Cardiac muscle cell (in vitro differentiated cells and primary cell): Measurements from ENCODE around the gene AKR1C1. TPM values are rescaled to one million over a fixed set of nuclear protein-coding genes. Genes with fewer than 3 reads are reported as not detected.
"Not testable (repeated sequence)": the region's sequence is repeated elsewhere in the genome, so short reads cannot be mapped to it uniquely, and the experiment has no call there.

Source experiments
- DNase-seq, 2 donors: peaks; one replicate each; pipeline versions ENCODE4 v3.0.0 to v3.0.0-alpha.2; 2010 to 2017; ENCODE audit warnings: low read depth in 1 of 2, low spot score in 1 of 2
- H3K27ac ChIP-seq: fragments of 200-600 bp; sonication (generic); 2 replicates; pipeline ENCODE4 v1.5.1; 2016
- H3K27me3 ChIP-seq: fragments of 200-600 bp; sonication (generic); 2 replicates; pipeline ENCODE4 v1.6.0; 2016; ENCODE audit warnings: control low read depth
- H3K36me3 ChIP-seq: fragments of 200-600 bp; sonication (generic); 2 replicates; pipeline ENCODE4 v1.5.1; 2016; ENCODE audit warnings: control low read depth
- H3K4me1 ChIP-seq: fragments of 200-600 bp; sonication (generic); 2 replicates; pipeline ENCODE4 v1.8.1; 2017; ENCODE audit warnings: low read depth, mild to moderate bottlenecking, mixed run types
- H3K4me3 ChIP-seq: fragments of 200-600 bp; sonication (generic); 2 replicates; pipeline ENCODE4 v1.5.1; 2016; ENCODE audit warnings: mild to moderate bottlenecking
- H3K9me3 ChIP-seq: fragments of 200-600 bp; sonication (generic); 2 replicates; pipeline ENCODE4 v1.5.1; 2017; ENCODE audit warnings: low read depth, mild to moderate bottlenecking, control low read depth
- CTCF ChIP-seq: IDR thresholded peaks from 2 replicates; pipeline ENCODE4 v1.5.1; 2012; ENCODE audit warnings: low read depth, mild to moderate bottlenecking, low read length
- polyA plus RNA-seq: library from polyadenylated mRNA; unstranded; fragments of >200 nt; fragmentation: Nextera tagmentation; extraction: Ambion mirVana; gene quantifications from 2 replicates; pipeline ENCODE4 v1.2.1, GENCODE V29; 2016
- total RNA-seq: library from RNA; depleted of rRNA; stranded (reverse); fragments of >200 nt; gene quantifications from 2 replicates; pipeline ENCODE4 v1.2.3, GENCODE V29; 2016

The AKR1C1 gene
- total and polyA plus RNA-seq, 2 experiments from 2014 or later, result 16.2 to 22.5 TPM

- no peak for DNase-seq
- no peak overlapping the region for H3K27ac ChIP-seq
- H3K4me1 ChIP-seq, result no peaks in the 10 kb centered on the region
- TF ChIP-seq CTCF, result no peak
- H3K36me3 ChIP-seq, result no peaks in the 10 kb centered on the region
- no peaks in the 10 kb centered on the region for H3K27me3 ChIP-seq
- no peaks in the 10 kb centered on the region for H3K9me3 ChIP-seq
- H3K4me3 ChIP-seq, result no peak overlapping the region
Measured at GRCh38 chr10:4990217-4990616, 27.0 kb downstream of the AKR1C1 start.

DNA sequence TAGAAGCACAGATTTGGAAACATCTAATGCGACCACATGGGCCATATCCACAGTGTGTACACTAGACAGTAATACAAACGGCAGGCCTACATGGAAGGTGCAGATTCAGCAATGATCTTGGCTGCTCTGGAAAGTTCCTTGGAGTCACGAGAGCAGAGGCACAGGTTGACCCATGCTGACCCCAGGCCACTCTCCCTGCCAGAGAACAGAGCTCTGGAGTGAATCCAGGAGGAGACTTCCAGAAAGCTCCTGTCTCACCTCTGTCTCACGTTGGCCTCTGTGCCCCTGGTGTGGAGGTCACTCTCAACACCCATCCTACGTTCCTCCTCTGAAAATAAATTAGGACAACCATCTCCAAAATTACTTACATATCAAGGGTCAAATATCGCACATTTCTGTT lies 28.2 kb downstream of the AKR1C1 start:
- not testable (repeated sequence) for H3K36me3 ChIP-seq, DNase-seq, H3K4me3 ChIP-seq, H3K4me1 ChIP-seq, H3K9me3 ChIP-seq, H3K27me3 ChIP-seq, H3K27ac ChIP-seq

- DNase-seq, H3K4me3 ChIP-seq, H3K27ac ChIP-seq, H3K27me3 ChIP-seq, H3K36me3 ChIP-seq, H3K4me1 ChIP-seq, H3K9me3 ChIP-seq: not testable (repeated sequence)
Measured at GRCh38 chr10:4992564-4992963, 29.3 kb downstream of the AKR1C1 start.

- DNase-seq, H3K9me3 ChIP-seq, H3K36me3 ChIP-seq, H3K4me1 ChIP-seq, H3K27me3 ChIP-seq, H3K27ac ChIP-seq, H3K4me3 ChIP-seq: not testable (repeated sequence)
Measured at GRCh38 chr10:4994260-4994659, 31.0 kb downstream of the AKR1C1 start.

DNA sequence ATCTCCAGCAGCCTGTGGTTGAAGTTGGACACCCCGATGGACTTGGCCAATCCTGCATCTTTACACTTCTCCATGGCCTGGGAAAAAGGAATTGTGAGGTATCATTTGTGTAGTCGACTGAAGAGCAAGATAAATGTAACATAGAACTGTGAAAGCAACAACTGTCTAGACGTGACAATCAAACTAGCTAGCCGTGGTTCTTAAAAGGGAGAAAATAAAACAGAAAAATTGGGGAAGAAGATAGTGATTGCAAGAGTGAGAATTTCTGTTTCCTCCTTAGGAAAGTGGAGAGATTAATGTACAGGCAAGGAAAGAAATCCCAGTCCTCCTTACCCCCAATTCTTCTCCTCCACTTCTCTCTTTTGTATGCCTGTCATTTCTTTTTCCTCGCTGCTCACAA lies 35.5 kb downstream of the AKR1C1 start:
- no peak for TF ChIP-seq CTCF
- no peaks in the 10 kb centered on the region for H3K9me3 ChIP-seq
- H3K36me3 ChIP-seq, result no peaks in the 10 kb centered on the region
- DNase-seq, result no peak
- H3K4me3 ChIP-seq, result no peak overlapping the region
- H3K27ac ChIP-seq, result no peak overlapping the region
- no peaks in the 10 kb centered on the region for H3K27me3 ChIP-seq
- H3K4me1 ChIP-seq, result no peaks in the 10 kb centered on the region

DNA sequence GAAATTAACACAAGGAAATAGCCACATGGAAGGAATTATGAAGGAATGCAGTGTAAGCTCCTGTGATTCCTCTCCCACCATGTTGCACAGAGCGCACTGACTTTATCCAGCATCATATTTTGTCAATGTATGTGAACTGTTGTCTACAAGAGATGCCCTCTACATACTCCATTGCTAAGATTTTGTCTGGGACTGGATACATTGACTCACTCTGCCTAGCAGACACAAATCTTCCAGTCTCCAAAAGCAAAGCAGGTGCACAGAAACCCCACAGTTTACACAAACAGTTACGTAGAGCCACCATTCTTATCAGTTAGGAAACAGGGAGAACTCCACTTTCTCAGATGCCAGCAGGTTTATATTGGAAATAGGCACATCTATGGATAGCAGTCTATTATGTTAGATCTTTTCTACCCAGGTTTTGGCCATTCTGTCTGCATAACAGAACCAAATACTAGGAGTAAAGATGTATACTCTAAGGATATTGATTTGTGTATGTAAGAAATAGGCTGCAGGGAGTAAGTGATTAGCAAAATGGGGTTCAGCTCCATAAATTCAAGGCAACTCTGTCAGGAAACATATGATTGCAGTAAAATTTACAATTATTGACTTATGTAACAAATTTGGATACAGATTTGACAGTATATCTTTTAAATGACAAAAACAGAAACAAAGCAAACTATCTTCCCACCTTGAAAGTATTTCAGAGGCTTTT lies 39.0 kb downstream of the AKR1C1 start:
- H3K4me1 ChIP-seq, result no peaks in the 10 kb centered on the region
- H3K27me3 ChIP-seq, result no peaks in the 10 kb centered on the region
- TF ChIP-seq CTCF, result no peak
- H3K9me3 ChIP-seq, result no peaks in the 10 kb centered on the region
- H3K36me3 ChIP-seq, result no peaks in the 10 kb centered on the region
- no peak for DNase-seq
- no peak overlapping the region for H3K4me3 ChIP-seq
- no peak overlapping the region for H3K27ac ChIP-seq

- not testable (repeated sequence) for H3K27me3 ChIP-seq, H3K9me3 ChIP-seq, H3K36me3 ChIP-seq, H3K27ac ChIP-seq, H3K4me1 ChIP-seq
- H3K4me3 ChIP-seq, result peak within 1 kb of the TSS; percentile 6
- DNase-seq, result peak in 1 of 2 donors; percentile 36
Measured at GRCh38 chr10:5003127-5004029, 40.2 kb downstream of the AKR1C1 start, which contains the start of gene AKR1C2. TSS of gene AKR1C2 (minus strand) at chr10:5003857. CDS start at chr10:5003835, 22 bp downstream.

DNA sequence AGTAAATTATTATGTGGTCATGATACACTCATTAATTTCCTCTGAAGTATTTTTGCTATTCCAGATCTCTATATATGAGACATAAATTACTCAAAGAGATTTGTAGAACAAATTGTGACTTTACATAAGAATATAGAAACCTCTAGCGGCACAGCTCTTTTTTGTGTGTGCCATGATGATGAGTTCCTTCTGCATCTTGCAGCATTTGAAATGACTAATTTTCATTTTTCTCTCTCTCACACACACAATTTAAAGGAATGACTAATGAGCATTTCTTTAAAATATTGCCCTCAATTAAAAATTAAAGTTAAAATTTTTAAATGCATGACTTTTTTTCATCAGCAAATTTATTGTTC lies 40.8 kb downstream of the AKR1C1 start:
- H3K9me3 ChIP-seq, H3K27ac ChIP-seq, H3K4me1 ChIP-seq, H3K27me3 ChIP-seq, H3K4me3 ChIP-seq, DNase-seq, H3K36me3 ChIP-seq: not testable (repeated sequence)

GRCh38 chr10:5004501-5004900 lies 41.3 kb downstream of the AKR1C1 start:
- DNase-seq, H3K36me3 ChIP-seq, H3K27ac ChIP-seq, H3K9me3 ChIP-seq, H3K27me3 ChIP-seq, H3K4me3 ChIP-seq, H3K4me1 ChIP-seq: not testable (repeated sequence)

- not testable (repeated sequence) for H3K4me3 ChIP-seq, DNase-seq, H3K27me3 ChIP-seq, H3K36me3 ChIP-seq, H3K9me3 ChIP-seq, H3K27ac ChIP-seq, H3K4me1 ChIP-seq
Measured at GRCh38 chr10:5008857-5009548, 45.8 kb downstream of the AKR1C1 start.
